GM23338 (cell line): Measurements from ENCODE around the gene ODF2L. TPM values are rescaled to one million over a fixed set of nuclear protein-coding genes. Genes with fewer than 3 reads are reported as not detected.

Experiments used
- ATAC-seq: fragments of 200-7000 bp; cut with Tn5 transposase; 3 replicates; pipeline ENCODE4 v1.9.1; 2020
- DNase-seq: peaks from one replicate; pipeline ENCODE4 v3.0.0-alpha.2; 2015; ENCODE audit warnings: low spot score
- H2AFZ ChIP-seq: fragments of 200-600 bp; sonication (generic); 2 replicates; pipeline ENCODE4 v1.8.0; 2016; ENCODE audit warnings: antibody characterized with exemption, mild to moderate bottlenecking, moderate library complexity
- H3F3A ChIP-seq: fragments of 200-600 bp; sonication (generic); replicated peaks from 2 replicates; pipeline ENCODE4 v1.8.0; 2017; ENCODE audit warnings: antibody characterized with exemption, mixed run types, low read depth
- H3K27ac ChIP-seq: fragments of 200-600 bp; sonication (generic); 2 replicates; pipeline ENCODE4 v1.6.1; 2016; ENCODE audit warnings: low read depth
- H3K27me3 ChIP-seq: fragments of 200-600 bp; sonication (generic); 2 replicates; pipeline ENCODE4 v1.8.0; 2016; ENCODE audit warnings: mild to moderate bottlenecking, mixed run types, moderate library complexity; ENCODE audit not compliant: insufficient read depth
- H3K36me3 ChIP-seq: fragments of 200-600 bp; sonication (generic); 2 replicates; pipeline ENCODE4 v1.8.0; 2016; ENCODE audit warnings: mild to moderate bottlenecking; ENCODE audit not compliant: insufficient read depth
- H3K4me1 ChIP-seq: fragments of 200-600 bp; sonication (generic); 2 replicates; pipeline ENCODE4 v1.8.0; 2016; ENCODE audit warnings: mild to moderate bottlenecking, moderate library complexity; ENCODE audit not compliant: insufficient read depth
- H3K4me2 ChIP-seq: fragments of 200-600 bp; sonication (generic); 2 replicates; pipeline ENCODE4 v1.7.1; 2017; ENCODE audit warnings: mixed run types
- H3K4me3 ChIP-seq: fragments of 200-600 bp; sonication (generic); 2 replicates; pipeline ENCODE4 v1.6.1; 2016; ENCODE audit warnings: mixed run types
- H3K79me2 ChIP-seq: fragments of 200-600 bp; sonication (generic); replicated peaks from 2 replicates; pipeline ENCODE4 v1.8.0; 2017; ENCODE audit warnings: mild to moderate bottlenecking; ENCODE audit not compliant: insufficient read depth
- H3K9me2 ChIP-seq: fragments of 200-600 bp; sonication (generic); 2 replicates; pipeline ENCODE4 v1.8.0; 2017; ENCODE audit not compliant: insufficient read depth
- H4K20me1 ChIP-seq: fragments of 200-600 bp; sonication (generic); replicated peaks from 2 replicates; pipeline ENCODE4 v1.8.0; 2017; ENCODE audit warnings: mild to moderate bottlenecking; ENCODE audit not compliant: insufficient read depth
- H3K27ac Mint-ChIP-seq: 2 replicates; pipeline ENCODE4 v1.8.0; 2020; ENCODE audit warnings: inconsistent platforms, mild to moderate bottlenecking, moderate library complexity, mixed read lengths
- H3K27me3 Mint-ChIP-seq: 3 replicates; pipeline ENCODE4 v1.8.0; 2022; ENCODE audit warnings: low read depth, mild to moderate bottlenecking, moderate library complexity, mixed read lengths, inconsistent platforms; ENCODE audit not compliant: insufficient read depth, poor library complexity
- H3K36me3 Mint-ChIP-seq: 3 replicates; pipeline ENCODE4 v1.8.0; 2021; ENCODE audit warnings: low read depth, mild to moderate bottlenecking, inconsistent platforms, moderate library complexity, mixed read lengths
- H3K4me1 Mint-ChIP-seq: 3 replicates; pipeline ENCODE4 v1.8.0; 2020; ENCODE audit warnings: mild to moderate bottlenecking, inconsistent platforms, mixed read lengths
- H3K4me3 Mint-ChIP-seq: 3 replicates; pipeline ENCODE4 v1.8.0; 2021; ENCODE audit warnings: moderate library complexity, mild to moderate bottlenecking, inconsistent platforms, mixed read lengths
- H3K9me3 Mint-ChIP-seq: 3 replicates; pipeline ENCODE4 v1.8.0; 2020; ENCODE audit warnings: moderate library complexity, mild to moderate bottlenecking, inconsistent platforms, mixed read lengths
- CREB1 ChIP-seq: fragments of 250-450 bp; sonication (Bioruptor Pico); IDR thresholded peaks from 2 replicates; pipeline ENCODE4 v1.5.0; 2020; ENCODE audit warnings: low read depth, mild to moderate bottlenecking, moderate library complexity
- EZH2 ChIP-seq: fragments of 200-600 bp; sonication (generic); IDR thresholded peaks from one replicate; pipeline ENCODE4 v1.8.0; 2017; ENCODE audit warnings: antibody characterized with exemption, mild to moderate bottlenecking, low read depth; ENCODE audit not compliant: unreplicated experiment
- POLR2AphosphoS5 ChIP-seq: IDR thresholded peaks from 2 replicates; pipeline ENCODE4 v1.6.1; 2016; ENCODE audit warnings: antibody characterized with exemption, low read depth
- STAT1 ChIP-seq: IDR thresholded peaks from one replicate; pipeline ENCODE4 v1.6.1; 2016; ENCODE audit warnings: antibody characterized with exemption; ENCODE audit not compliant: unreplicated experiment
- ZNF114 ChIP-seq: fragments of 250-450 bp; sonication (Bioruptor Pico); IDR thresholded peaks from 2 replicates; pipeline ENCODE4 v1.5.0; 2020; ENCODE audit warnings: mild to moderate bottlenecking, moderate library complexity
- ZNF331 ChIP-seq: fragments of 250-450 bp; sonication (Bioruptor Pico); IDR thresholded peaks from 2 replicates; pipeline ENCODE4 v1.5.0; 2020; ENCODE audit warnings: low read depth, mild to moderate bottlenecking, moderate library complexity
- ZNF462 ChIP-seq: fragments of 250-450 bp; sonication (Bioruptor Pico); IDR thresholded peaks from 2 replicates; pipeline ENCODE4 v1.5.0; 2020; ENCODE audit warnings: mild to moderate bottlenecking, moderate library complexity
- polyA plus RNA-seq: library from polyadenylated mRNA; unstranded; fragments of >200 nt; fragmentation: Nextera tagmentation; extraction: Ambion mirVana; gene quantifications from 2 replicates; pipeline ENCODE4 v1.2.1, GENCODE V29; 2016
- total RNA-seq: library from RNA; depleted of rRNA; stranded (reverse); fragments of >200 nt; shearing (Covaris generic); gene quantifications from 2 replicates; pipeline ENCODE4 v1.2.3, GENCODE V29; 2014

The ODF2L gene
- total and polyA plus RNA-seq, 2 experiments from 2014 or later: 29.8 to 51.5 TPM

GRCh38 chr1:86436041-86436440 is 39.9 kb upstream of the ODF2L start:
- no peaks in the 10 kb centered on the region for H3K27me3 ChIP-seq
- no peaks in the 10 kb centered on the region for H3K4me1 ChIP-seq
- H2AFZ ChIP-seq: no peak overlapping the region
- Mint-ChIP-seq H3K27ac (no peak overlapping the region), H3K36me3 (no peaks in the 10 kb centered on the region), H3K4me1 (no peaks in the 10 kb centered on the region), H3K4me3 (no peak overlapping the region), H3K27me3 (no peaks in the 10 kb centered on the region), H3K9me3 (no peaks in the 10 kb centered on the region)
- no peaks in the 10 kb centered on the region for H3K36me3 ChIP-seq
- TF ChIP-seq POLR2AphosphoS5 (no peak), STAT1 (no peak), CREB1 (CRISPR knock-in tag) (no peak), ZNF114 (CRISPR knock-in tag) (no peak), EZH2 (no peak), ZNF462 (CRISPR knock-in tag) (no peak)
- no peaks in the 10 kb centered on the region for H3K9me2 ChIP-seq
- no peaks in the 10 kb centered on the region for H4K20me1 ChIP-seq
- DNase-seq: no peak
- no peak overlapping the region for H3K4me2 ChIP-seq
- no peak overlapping the region for H3K4me3 ChIP-seq
- no peaks in the 10 kb centered on the region for H3F3A ChIP-seq
- no peak overlapping the region for H3K27ac ChIP-seq
- H3K79me2 ChIP-seq: no peaks in the 10 kb centered on the region
- ATAC-seq: no peak

- Histone ChIP-seq H3K4me3 (no peak overlapping the region), H3K4me2 (no peak overlapping the region), H4K20me1 (no peaks in the 10 kb centered on the region), H3K27me3 (no peaks in the 10 kb centered on the region), H3K79me2 (no peaks in the 10 kb centered on the region), H3K36me3 (no peaks in the 10 kb centered on the region), H3K9me2 (no peaks in the 10 kb centered on the region), H3K27ac (no peak overlapping the region), H3F3A (no peaks in the 10 kb centered on the region), H2AFZ (no peak overlapping the region), H3K4me1 (no peaks in the 10 kb centered on the region)
- DNase-seq (no peak), ATAC-seq (no peak)
- Mint-ChIP-seq H3K4me3 (no peak overlapping the region), H3K9me3 (no peaks in the 10 kb centered on the region), H3K27ac (no peak overlapping the region), H3K27me3 (no peaks in the 10 kb centered on the region), H3K4me1 (no peaks in the 10 kb centered on the region), H3K36me3 (no peaks in the 10 kb centered on the region)
- TF ChIP-seq CREB1 (CRISPR knock-in tag) (no peak), ZNF331 (no peak)
Observed at GRCh38 chr1:86435327-86435726, 39.2 kb upstream of the ODF2L start.
